Measurements from ENCODE around the gene FAM151A.

FAM151A gene

GRCh38 chr1:54575605-54576290 is 47.6 kb downstream of the FAM151A start:
- DNase-seq: no peak

- DNase-seq: no peak
These were observed 48.2 kb downstream of the FAM151A start for GRCh38 chr1:54575161-54575560.

DNA sequence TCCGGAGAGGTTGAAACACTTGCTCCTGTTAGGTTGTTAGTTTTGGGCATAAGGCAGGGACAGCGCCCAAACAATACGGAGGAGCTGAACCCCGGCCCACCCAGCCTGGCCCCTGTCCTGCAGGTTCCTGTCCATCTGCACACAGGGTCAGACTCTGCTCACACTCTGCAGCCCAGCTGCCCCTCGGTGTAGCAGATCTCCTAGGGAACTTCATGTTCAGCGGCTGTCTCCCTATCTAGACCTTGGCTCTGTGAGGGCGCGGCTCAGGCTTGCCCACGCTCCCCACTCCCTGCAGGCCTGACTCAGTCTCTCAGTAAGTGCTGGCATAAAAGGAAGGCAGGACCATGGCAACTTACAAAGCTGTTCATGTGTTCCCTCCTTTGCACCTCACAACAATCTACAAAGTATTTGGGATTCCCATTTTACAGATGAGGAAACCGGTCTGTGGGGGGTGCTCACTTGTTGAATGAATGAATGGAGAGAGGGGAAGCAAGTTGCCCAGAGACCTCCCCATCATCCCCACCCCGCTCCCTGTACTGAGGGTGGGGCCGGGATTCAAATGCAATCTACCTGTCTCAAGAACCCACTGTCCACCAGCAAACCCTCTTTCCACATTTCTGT is 49.1 kb downstream of the FAM151A start:
- no peak for DNase-seq

DNA sequence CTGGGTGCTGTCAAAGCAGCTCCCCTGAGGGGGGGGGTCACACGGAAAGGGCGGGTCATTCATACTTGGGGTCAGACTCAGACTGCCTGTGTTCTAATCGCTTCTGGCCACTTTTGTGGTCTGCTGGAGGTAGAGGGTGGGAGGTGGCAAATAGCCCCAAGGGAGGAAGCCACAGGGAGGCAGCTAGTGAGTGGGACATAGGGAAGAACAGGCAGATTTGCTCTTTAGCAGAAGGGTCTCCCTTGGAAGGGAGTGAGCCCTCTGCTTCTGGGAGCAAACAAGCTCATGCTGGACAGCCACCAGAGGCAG is 50.8 kb downstream of the FAM151A start:
- DNase-seq: no peak

DNA sequence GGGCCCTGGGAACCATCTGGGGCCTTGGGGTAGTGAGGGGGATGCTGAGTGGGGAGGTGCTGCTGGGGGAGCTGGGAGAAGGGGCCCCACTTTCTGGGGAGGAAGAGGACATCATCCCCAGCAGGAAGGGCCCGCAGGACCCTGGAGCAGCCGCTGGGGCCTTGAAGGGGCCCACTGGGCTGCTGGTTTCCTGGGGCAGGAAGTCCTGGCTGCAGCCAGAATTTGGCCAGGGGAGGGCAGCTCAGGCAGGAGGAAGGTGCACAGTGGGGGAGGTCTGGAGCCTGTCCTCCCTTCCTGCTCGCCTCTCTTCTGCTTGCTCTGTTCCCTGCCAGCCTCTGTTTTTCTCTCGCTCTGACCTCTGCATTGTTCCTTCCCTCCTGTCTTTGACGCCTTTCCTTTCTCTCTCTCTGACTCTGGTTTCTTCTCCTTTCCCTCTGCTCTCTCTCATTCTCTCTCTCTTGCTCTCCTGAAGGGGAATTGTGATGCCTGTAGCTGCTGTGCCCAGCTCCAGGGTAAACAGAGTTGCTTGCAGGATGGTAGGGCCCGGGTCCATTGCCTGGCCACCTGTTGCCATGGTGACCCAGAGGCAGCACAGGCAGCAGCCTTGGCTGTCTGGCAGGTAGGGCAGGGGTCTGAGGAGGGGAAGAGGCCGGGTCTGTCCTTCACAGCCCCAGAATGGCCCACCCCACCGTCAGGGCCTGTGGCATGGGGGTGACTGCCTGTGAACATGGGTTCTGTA is 51.4 kb downstream of the FAM151A start:
- DNase-seq: no peak

DNA sequence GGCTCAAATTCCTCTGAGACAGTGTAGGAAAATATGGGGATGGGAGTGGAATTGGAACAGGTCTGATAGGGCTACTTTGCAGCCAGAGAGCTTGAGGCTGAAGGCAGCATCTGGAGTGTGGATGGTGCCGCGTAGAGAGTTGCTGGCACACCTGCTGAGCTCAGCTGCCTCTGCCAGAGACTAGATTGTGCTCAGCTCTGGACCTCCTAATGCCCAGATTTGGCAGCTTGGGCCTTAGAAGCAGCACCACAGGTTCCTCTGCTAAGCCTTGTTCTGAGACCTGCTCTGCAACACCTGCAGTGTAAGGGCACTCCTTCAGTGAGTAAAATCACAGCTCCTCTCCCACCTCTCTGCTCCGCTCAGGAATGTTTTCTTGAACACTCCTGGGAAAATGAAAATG is 52.0 kb downstream of the FAM151A start:
- no peak for DNase-seq

- DNase-seq: no peak
These were observed 53.2 kb downstream of the FAM151A start for GRCh38 chr1:54570161-54570560.

- DNase-seq: no peak
These were observed 54.0 kb downstream of the FAM151A start for GRCh38 chr1:54569339-54569738.

- DNase-seq: no peak
These were observed 55.4 kb downstream of the FAM151A start for GRCh38 chr1:54567961-54568360.

GRCh38 chr1:54566438-54567141 is 56.7 kb downstream of the FAM151A start:
- no peak for DNase-seq

- no peak for DNase-seq
These were observed 58.2 kb downstream of the FAM151A start for GRCh38 chr1:54565113-54565501.

DNA sequence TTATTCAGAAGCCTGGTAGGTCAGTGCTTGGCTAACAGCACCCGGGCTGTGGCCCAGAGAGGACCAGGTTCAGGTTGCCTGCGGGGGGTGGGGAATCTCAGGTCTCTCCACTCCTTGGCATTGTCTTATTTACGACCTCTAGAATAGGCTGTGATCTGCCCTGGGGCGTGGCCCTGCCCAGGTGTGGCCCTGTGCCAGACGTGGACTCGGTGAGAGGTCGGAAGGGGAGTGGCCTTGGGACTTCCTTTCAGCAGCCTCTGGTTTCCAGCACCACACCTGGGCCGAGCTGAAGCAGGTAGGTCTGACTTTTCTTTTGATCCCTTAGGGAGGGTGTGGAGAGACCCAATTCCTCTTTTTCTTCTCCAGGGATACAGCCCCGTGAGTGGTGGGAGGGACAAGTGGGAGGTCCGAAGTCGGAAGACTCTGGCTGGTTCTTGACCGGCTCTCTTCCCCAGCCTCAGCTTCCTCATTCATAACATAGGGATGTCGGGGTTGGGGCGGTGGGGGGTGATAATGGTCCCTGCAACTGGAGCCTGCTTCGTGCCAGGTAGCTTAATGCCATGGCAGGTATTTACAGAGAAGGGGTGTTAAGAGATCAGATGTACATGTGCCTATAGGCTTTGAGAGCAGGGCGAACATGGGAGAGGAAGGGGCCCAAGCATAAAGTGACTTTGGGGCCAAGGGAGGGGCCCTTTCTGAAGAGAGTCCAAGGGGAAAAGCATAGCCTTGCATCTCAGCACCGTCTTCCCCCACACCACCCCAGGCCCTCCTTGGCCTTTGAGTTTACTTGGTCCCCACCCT is 58.8 kb downstream of the FAM151A start:
- peak; percentile 41 for DNase-seq

- no peak for DNase-seq
These were observed 63.5 kb downstream of the FAM151A start for GRCh38 chr1:54559771-54560231.

Data from NCI-H1417 treated with DMSO at 0.1 percent for 48 hours (cell line).